ENCODE results near the gene SOX5.
"Not testable (repeated sequence)": the region's sequence is repeated elsewhere in the genome, so short reads cannot be mapped to it uniquely, and the experiment has no call there.

Gene SOX5

GRCh38 chr12:23750923-23751322 lies 198.5 kb downstream of the SOX5 start:
- DNase-seq = no peak

GRCh38 chr12:23744696-23745095 lies 204.8 kb downstream of the SOX5 start:
- no peak for DNase-seq

GRCh38 chr12:23742574-23742973 lies 206.9 kb downstream of the SOX5 start:
- DNase-seq = no peak

GRCh38 chr12:23731493-23731892 lies 218.0 kb downstream of the SOX5 start:
- no peak for DNase-seq

- no peak for DNase-seq
Observed at GRCh38 chr12:23731035-23731434, 218.4 kb downstream of the SOX5 start.

GRCh38 chr12:23729359-23729758 lies 220.1 kb downstream of the SOX5 start:
- DNase-seq = no peak

GRCh38 chr12:23726646-23727045 lies 222.8 kb downstream of the SOX5 start:
- no peak for DNase-seq

- DNase-seq = no peak
Observed at GRCh38 chr12:23722655-23723054, 226.8 kb downstream of the SOX5 start.

- DNase-seq = no peak
Observed at GRCh38 chr12:23721268-23721667, 228.2 kb downstream of the SOX5 start.

GRCh38 chr12:23719493-23719892 lies 230.0 kb downstream of the SOX5 start:
- DNase-seq = no peak

- not testable (repeated sequence) for DNase-seq
Observed at GRCh38 chr12:23710361-23710760, 239.1 kb downstream of the SOX5 start.

- DNase-seq = no peak
Observed at GRCh38 chr12:23708185-23708837, 241.2 kb downstream of the SOX5 start.

GRCh38 chr12:23707270-23707669 lies 242.2 kb downstream of the SOX5 start:
- no peak for DNase-seq

- DNase-seq = no peak
Observed at GRCh38 chr12:23704992-23705943, 244.2 kb downstream of the SOX5 start.

- no peak for DNase-seq
Observed at GRCh38 chr12:23703051-23703450, 246.4 kb downstream of the SOX5 start.

- DNase-seq = no peak
Observed at GRCh38 chr12:23699031-23699430, 250.4 kb downstream of the SOX5 start.

GRCh38 chr12:23694920-23695319 lies 254.6 kb downstream of the SOX5 start:
- DNase-seq = no peak

GRCh38 chr12:23694307-23694706 lies 255.2 kb downstream of the SOX5 start:
- no peak for DNase-seq

GRCh38 chr12:23687947-23688346 lies 261.5 kb downstream of the SOX5 start:
- DNase-seq = no peak

GRCh38 chr12:23686095-23686494 lies 263.4 kb downstream of the SOX5 start:
- DNase-seq = no peak

GRCh38 chr12:23684121-23684520 lies 265.3 kb downstream of the SOX5 start:
- DNase-seq = no peak

GRCh38 chr12:23681237-23681636 lies 268.2 kb downstream of the SOX5 start:
- DNase-seq = no peak

GRCh38 chr12:23674064-23674463 lies 275.4 kb downstream of the SOX5 start:
- DNase-seq = no peak

- no peak for DNase-seq
Observed at GRCh38 chr12:23671881-23672280, 277.6 kb downstream of the SOX5 start.

Data from activated CD4-positive, CD25-positive, alpha-beta regulatory T cell treated with anti-CD3 and anti-CD28 coated beads, Interleukin-2, amount 50 U/mL, for 72 hours (primary cell).